ENCODE measurements around the gene GPR107. TPM values are rescaled to one million over a fixed set of nuclear protein-coding genes. Genes with fewer than 3 reads are reported as not detected.

The GPR107 gene
- total and polyA plus RNA-seq, 2 of the 8 experiments (the other 6 are each of a cell fraction or from before 2014, with no cell fraction given) = 19.3 to 30.7 TPM

- TF ChIP-seq, protein P1, sequence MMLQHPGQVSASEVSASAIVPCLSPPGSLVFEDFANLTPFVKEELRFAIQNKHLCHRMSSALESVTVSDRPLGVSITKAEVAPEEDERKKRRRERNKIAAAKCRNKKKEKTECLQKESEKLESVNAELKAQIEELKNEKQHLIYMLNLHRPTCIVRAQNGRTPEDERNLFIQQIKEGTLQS (IDR thresholded peaks at IDR 0.05; ENCODE audit: insufficient read depth, low read depth, low read length) = no peak
- TF ChIP-seq CEBPB (IDR thresholded peaks at IDR 0.05; ENCODE audit: low read depth, low read length) (no peak), CREB1 (IDR thresholded peaks at IDR 0.05) (no peak), GTF2F1 (IDR thresholded peaks at IDR 0.05; ENCODE audit: borderline replicate concordance, low read depth, low read length) (no peak), POU5F1 (IDR thresholded peaks at IDR 0.05; ENCODE audit: low read depth, low read length) (no peak)
Measured at GRCh38 chr9:130104491-130105193, 50.9 kb downstream of the GPR107 start (continued).
